H1 (cell line): Measurements from ENCODE around the gene SYTL5. TPM values are rescaled to one million over a fixed set of nuclear protein-coding genes. Genes with fewer than 3 reads are reported as not detected.

Experiments used
- FOSL1 ChIP-seq: IDR thresholded peaks from 2 replicates; pipeline ENCODE4 v1.6.1; 2011; ENCODE audit warnings: mild to moderate bottlenecking, low read depth, low read length, moderate library complexity; ENCODE audit not compliant: insufficient read depth
- NANOG ChIP-seq: IDR thresholded peaks from 2 replicates; pipeline ENCODE4 v1.6.1; 2011; ENCODE audit warnings: low read length, low read depth, mild to moderate bottlenecking, inconsistent platforms; ENCODE audit not compliant: insufficient read depth, poor library complexity, severe bottlenecking
- TEAD4 ChIP-seq: IDR thresholded peaks from 2 replicates; pipeline ENCODE4 v1.6.1; 2012; ENCODE audit warnings: low read depth, low read length, inconsistent platforms, mixed read lengths
- YY1 ChIP-seq: IDR thresholded peaks from 2 replicates; pipeline ENCODE4 v1.6.1; 2011; ENCODE audit warnings: low read depth, mild to moderate bottlenecking, low read length
- polyA plus RNA-seq, 7 experiments: library from polyadenylated mRNA; depleted of rRNA in 3 of 7; stranded (reverse) in 5 of 7; unstranded in 2 of 7; fragments of >200 nt in 5 of 7; fragments of 200-250 nt in 2 of 7; gene quantifications; 1 replicate in 5 of 7; 2 replicates in 1 of 7; 4 replicates in 1 of 7; pipeline versions ENCODE4 v1.2.1 to v1.2.3, GENCODE V29; 2011 to 2013; ENCODE audit warnings: missing spikeins in 2 of 7, mixed read lengths in 2 of 7
- total RNA-seq: library from RNA; stranded (reverse); fragmentation: NEBNext Ultra II Directional; extraction: Animal tissue kit (Norgen Biotek cat#: 25700); gene quantifications from 2 replicates; pipeline ENCODE4 v1.2.1, GENCODE V29; 2021

The SYTL5 gene
- total and polyA plus RNA-seq, 2 of the 8 experiments (the other 6 are each of a cell fraction or from before 2014, with no cell fraction given) = 0.15 to 0.52 TPM

DNA sequence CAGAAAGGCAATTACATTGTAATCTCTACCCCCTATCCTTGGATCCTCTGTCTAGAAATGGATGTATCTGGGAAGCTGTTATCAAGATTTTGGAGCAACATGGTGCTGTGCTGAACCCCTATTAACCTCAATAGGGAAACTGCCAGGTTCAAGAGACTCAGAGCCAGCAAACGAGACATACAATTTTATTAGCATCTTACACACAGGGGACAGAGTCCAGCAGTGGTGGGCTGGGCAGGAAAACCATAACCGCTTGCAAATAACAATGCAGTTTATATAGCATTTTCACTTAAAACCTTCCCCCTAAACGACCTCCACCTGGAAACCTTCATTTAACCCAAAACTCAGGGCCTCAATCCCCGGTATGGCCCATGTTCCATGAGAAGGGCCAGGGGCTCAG is 79.5 kb downstream of the SYTL5 start (continued):
- no peak for TF ChIP-seq TEAD4
- no peak for TF ChIP-seq YY1
- no peak for TF ChIP-seq NANOG
- TF ChIP-seq FOSL1 = no peak
